Left cardiac atrium (tissue), 4 donors: ENCODE data around the gene CCDC63. TPM values are rescaled to one million over a fixed set of nuclear protein-coding genes. Genes with fewer than 3 reads are reported as not detected.
"Not testable (repeated sequence)": the region's sequence is repeated elsewhere in the genome, so short reads cannot be mapped to it uniquely, and the experiment has no call there.

ENCODE experiments used
- ATAC-seq, 2 donors: fragments of 200-7000 bp; cut with Tn5 transposase; one replicate each; pipeline ENCODE4 v1.9.1; 2020; ENCODE audit warnings: mild to moderate bottlenecking in 2 of 2, moderate library complexity in 2 of 2
- DNase-seq: peaks from one replicate; pipeline ENCODE4 v3.0.0-alpha.2; 2020
- intact Hi-C, 2 donors: fragments of 100-400 bp; cut with DNase I; formaldehyde crosslinking; loops; one replicate each; pipeline versions ENCODE4 v1.14.1 to v1.15.1; 2022 to 2023
- total RNA-seq, 2 donors: library from RNA; stranded (reverse); fragmentation: NEBNext Ultra II Directional; extraction: Animal tissue kit (Norgen Biotek cat#: 25700); gene quantifications; one replicate each; pipeline ENCODE4 v1.2.1, GENCODE V29; 2021
- donor health status: DM: no; HTN: yes; CAD: no.
- donor health status: DM: no; HTN: yes; CAD: no; lungs with severe emphysema.
- donor health status: DM: yes; HTN: yes; CAD: no.
- donor health status: Dilated cardiomyopathy.

Gene CCDC63
- total RNA-seq, 2 donors from 2014 or later = not detected

GRCh38 chr12:110934093-110934852, 87.5 kb downstream of the CCDC63 start:
- peak in 1 of 2 donors; percentile 28 for ATAC-seq
- intact Hi-C loops = loop anchor here in 1 of 2 donors (10.0 kb wide), 1 partner anchor 371 kb away; no protein-coding TSS in a partner anchor
- no peak for DNase-seq

- ATAC-seq (no peak), DNase-seq (no peak)
- intact Hi-C loops = loop anchor here (5.0 to 10.0 kb wide), 2 partner anchors 369 to 377 kb away; no protein-coding TSS in a partner anchor
Measured at GRCh38 chr12:110935588-110935987, 88.8 kb downstream of the CCDC63 start.

- intact Hi-C loops = loop anchor here (2.0 to 10.0 kb wide), 3 partner anchors 362 to 376 kb away; no protein-coding TSS in a partner anchor
- ATAC-seq (no peak), DNase-seq (no peak)
Measured at GRCh38 chr12:110936367-110937103, 89.7 kb downstream of the CCDC63 start.

- intact Hi-C loops = loop anchor here (2.0 to 10.0 kb wide), 3 partner anchors 362 to 375 kb away; no protein-coding TSS in a partner anchor
- DNase-seq = peak; percentile 40
- ATAC-seq = peak; percentile 59 to 63
Measured at GRCh38 chr12:110937104-110937641, 90.4 kb downstream of the CCDC63 start.

GRCh38 chr12:110940296-110940695, 93.5 kb downstream of the CCDC63 start:
- intact Hi-C loops = no loop called here
- ATAC-seq = no peak
- DNase-seq = no peak

GRCh38 chr12:110940933-110941332, 94.1 kb downstream of the CCDC63 start:
- DNase-seq (no peak), ATAC-seq (no peak)
- intact Hi-C loops = no loop called here

GRCh38 chr12:110941391-110941790, 94.6 kb downstream of the CCDC63 start:
- ATAC-seq (no peak), DNase-seq (no peak)
- intact Hi-C loops = no loop called here

GRCh38 chr12:110943373-110943772, 96.6 kb downstream of the CCDC63 start:
- ATAC-seq (no peak), DNase-seq (no peak)
- intact Hi-C loops = no loop called here

- no peak for DNase-seq
- no peak for ATAC-seq
- intact Hi-C loops = no loop called here
Measured at GRCh38 chr12:110948041-110948440, 101.3 kb downstream of the CCDC63 start.

- ATAC-seq, intact Hi-C loops, DNase-seq: not testable (repeated sequence)
Measured at GRCh38 chr12:110950466-110950865, 103.7 kb downstream of the CCDC63 start.

GRCh38 chr12:110950867-110951266, 104.1 kb downstream of the CCDC63 start:
- ATAC-seq, DNase-seq, intact Hi-C loops: not testable (repeated sequence)

Other genes starting within 250 kb of the CCDC63 start
- 10 to 100 TPM; 21.2 to 33.1 TPM for gene TCTN1, start 232.9 kb upstream of the CCDC63 start, total RNA-seq
- gene HVCN1, start 157.9 kb upstream of the CCDC63 start, total RNA-seq = 10 to 100 TPM; 10.4 to 44.7 TPM
- 100 to 1,000 TPM; 137 to 174 TPM for gene PPP1CC, start 104.1 kb upstream of the CCDC63 start, total RNA-seq
- gene MYL2, start 73.6 kb downstream of the CCDC63 start, total RNA-seq = 10 to 100 TPM; 31.0 to 92.7 TPM
- under 1 TPM in 1 of 2 donors, not detected in 1; 0.12 TPM for gene CUX2, start 187.2 kb downstream of the CCDC63 start, total RNA-seq